SH-SY5Y (cell line): ENCODE results near the gene DPP10.

ENCODE experiments used
- GATA2 ChIP-seq: IDR thresholded peaks from 2 replicates; pipeline ENCODE4 v1.6.1; 2011; ENCODE audit warnings: mild to moderate bottlenecking, low read depth, low read length
- GATA3 ChIP-seq: IDR thresholded peaks from 2 replicates; pipeline ENCODE4 v1.6.1; 2011; ENCODE audit warnings: low read depth, mild to moderate bottlenecking, low read length, moderate library complexity

- TF ChIP-seq GATA3 (no peak), GATA2 (no peak)
Observed at GRCh38 chr2:115738111-115738510, 1295.7 kb downstream of the DPP10 start.
